Renal cortex interstitium (tissue), 11 donors: ENCODE results near the gene PAX2. TPM values are rescaled to one million over a fixed set of nuclear protein-coding genes. Genes with fewer than 3 reads are reported as not detected.

Experiments used
- DNase-seq, 11 donors: peaks; one replicate each; pipeline ENCODE4 v3.0.0-alpha.2; 2013; ENCODE audit warnings: low read depth in 9 of 11, low spot score in 4 of 11; ENCODE audit errors: extremely low read depth in 1 of 11
- polyA plus RNA-seq, 3 donors: library from polyadenylated mRNA; unstranded; fragments of 120-200 nt; gene quantifications; one replicate each; pipeline ENCODE4 v1.2.1, GENCODE V29; 2013; ENCODE audit not compliant: insufficient read length in 3 of 3

Gene PAX2
- polyA plus RNA-seq, 3 donors: 174 to 255 (median 188) TPM

DNA sequence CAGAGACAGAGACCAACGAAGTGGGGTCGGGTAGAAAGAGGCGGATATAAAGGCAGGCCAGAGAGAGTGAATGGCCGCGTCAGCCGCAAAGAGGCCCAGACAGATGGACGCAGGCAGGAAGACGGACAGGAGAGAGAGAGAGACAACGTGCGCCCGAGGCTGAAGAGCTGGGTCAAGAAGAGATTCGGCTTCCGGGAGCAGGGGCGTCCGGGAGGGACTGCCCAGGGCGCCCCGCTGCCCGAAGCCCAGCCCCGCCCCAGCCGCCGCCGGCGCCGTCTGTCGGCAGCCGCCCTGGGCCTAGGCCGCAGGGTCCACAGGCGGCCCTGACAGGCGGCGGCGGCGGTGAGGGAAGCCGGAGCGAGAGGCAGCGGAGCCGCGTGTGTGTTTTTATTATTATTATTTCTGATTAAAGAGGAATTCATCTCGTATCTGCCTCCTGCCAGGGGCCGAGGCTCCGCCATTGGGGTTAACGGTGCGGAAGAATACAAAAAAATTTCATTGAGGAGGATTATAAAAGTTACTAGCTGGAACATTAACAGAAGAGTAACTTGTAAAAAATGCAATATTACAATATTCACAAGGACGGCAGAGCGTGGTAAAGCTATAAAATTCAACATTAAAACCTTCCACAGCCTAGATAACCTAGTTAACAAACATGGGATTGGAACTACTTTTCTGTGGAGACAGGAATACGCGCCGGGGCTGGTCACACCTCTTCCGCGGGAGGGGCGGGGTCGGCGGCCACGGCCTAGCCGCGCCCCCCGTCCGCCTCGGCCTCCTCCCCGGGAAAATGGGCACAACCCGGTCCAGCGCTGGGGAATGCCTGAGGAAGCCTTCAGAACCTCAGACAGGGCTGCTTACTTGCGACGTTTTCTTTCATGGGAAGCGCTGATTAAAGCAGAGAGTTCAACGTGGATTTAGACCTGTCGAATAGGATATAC is 29.7 kb upstream of the PAX2 start:
- DNase-seq: no peak

DNA sequence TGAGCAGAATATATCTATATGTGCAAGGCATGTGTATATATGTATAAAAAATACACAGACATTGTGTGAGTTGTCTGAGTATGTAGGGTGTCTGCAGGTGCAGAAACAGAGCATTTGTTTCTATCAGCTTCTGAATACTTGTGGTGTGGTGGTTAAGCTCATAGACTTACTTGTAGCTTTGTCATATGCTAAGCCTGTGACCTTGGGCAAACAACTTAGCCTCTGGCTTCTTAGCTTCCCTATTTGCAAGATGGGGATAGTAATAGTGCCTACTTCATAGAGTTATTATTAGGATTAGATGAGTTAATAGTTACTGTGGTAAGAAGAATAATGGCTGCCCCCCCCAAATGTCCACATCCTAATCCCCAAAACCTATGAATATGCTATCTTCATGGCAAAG is 28.2 kb upstream of the PAX2 start:
- no peak for DNase-seq

DNA sequence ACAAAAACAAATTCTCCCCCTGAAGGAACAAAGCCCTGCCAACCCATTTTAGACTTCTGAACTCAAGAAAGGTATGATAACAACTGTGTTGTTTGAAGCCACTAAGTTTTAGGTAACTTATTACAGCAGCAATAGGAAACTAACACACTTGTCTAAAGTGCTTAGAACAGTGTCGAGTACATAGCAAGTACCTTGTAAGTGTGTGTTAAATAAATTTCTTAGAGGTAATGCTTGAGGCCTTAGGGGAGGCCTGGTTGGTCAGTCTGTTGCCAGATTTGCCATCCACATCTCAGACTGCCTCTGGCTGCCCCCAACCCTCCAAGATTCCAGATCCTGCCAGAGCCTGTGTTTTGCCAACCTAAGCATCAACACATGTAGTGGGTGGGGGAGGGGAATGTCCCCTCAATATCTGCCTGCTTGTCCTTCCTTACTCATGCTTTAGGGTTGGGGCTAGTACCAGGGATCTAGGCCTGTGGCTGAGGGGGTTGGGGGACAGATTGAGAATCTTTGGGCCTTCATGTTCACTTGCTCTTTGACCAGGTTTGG is 27.1 kb upstream of the PAX2 start:
- DNase-seq: no peak

DNA sequence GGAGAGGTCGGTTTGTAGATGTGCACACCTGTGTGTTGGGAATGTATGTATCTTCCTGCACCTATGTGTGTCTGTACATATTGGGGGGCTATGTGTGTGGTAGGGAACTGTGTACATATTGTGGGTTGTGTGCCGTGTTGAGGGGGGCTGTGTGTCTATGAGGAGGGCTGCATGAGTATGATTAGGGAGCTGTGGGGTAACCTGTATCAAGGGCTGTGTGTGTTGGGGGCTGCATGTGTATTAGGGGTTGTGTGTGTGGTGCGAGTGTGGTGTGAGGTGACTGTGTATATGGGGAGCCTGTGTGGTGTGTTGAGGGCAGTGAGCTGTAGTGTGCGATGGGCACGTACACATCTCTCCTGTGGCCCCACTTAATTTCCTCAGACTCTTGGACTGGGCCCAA is 22.2 kb upstream of the PAX2 start:
- no peak for DNase-seq

GRCh38 chr10:100723770-100724530 is 21.4 kb upstream of the PAX2 start:
- no peak for DNase-seq

GRCh38 chr10:100724531-100725027 is 20.8 kb upstream of the PAX2 start:
- no peak for DNase-seq

DNA sequence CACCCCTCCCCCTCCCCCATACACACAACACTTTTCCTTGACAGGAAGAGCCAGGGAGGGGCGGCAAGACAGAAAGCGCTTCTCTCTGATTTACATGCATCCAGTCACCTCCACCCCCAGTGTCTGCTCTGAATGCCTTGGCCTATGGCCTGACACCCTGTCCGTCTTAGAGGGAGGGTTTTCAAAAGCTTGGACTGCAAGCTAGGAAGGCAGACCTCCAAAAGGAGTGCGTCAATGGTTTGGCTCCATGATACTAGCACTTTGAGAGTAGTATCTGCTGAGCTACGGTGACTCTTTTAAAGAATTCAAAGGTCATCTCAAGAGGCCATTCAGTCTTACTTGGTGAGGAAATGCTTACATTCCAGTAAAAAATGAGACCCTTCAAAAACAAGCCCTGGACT is 20.3 kb upstream of the PAX2 start:
- DNase-seq: no peak

DNA sequence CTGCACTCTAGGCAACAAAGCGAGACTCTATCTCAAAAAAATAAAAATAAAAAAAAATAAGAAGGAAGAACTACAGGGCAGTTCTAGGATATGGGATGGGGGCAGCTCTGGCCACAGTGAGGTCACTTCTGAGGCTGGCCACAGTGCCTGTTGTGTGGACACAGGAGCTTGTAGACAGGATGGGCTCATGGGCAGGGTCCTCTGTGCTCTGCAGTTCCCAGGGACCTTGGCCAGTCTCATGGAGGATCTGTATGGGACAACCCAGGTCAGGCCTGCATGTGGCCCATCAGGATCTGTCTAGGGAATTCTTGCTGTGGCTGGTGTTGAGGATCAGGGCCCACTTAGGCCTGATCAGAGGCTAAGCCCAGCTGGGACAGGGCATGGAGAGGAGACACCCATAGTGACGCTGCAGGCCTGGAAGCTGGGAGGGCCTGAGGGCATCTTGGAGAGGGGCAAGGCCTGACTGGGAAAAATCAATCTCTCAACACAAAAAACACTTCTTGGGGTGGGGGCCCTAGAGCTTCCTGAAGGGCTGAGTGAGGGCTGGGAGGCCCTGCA is 19.4 kb upstream of the PAX2 start:
- no peak for DNase-seq

DNA sequence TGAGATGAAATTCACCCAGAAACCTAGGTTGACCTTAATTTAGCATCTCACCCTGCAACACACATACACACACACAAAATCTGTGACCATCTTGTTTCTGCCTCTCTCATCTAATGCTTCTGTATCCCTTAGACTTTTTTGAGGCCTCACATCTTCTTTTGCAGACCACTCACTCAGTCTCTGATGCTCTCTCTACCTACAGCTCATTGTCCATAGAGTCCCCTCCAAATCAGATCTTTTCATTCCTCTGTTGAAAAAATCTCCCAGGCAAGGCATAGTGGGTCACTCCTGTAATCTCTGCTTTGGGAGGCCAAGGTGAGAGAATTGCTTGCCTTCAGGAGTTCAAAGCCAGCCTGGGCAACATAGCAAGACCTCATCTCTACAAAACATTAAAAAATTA is 17.6 kb upstream of the PAX2 start:
- no peak for DNase-seq

DNA sequence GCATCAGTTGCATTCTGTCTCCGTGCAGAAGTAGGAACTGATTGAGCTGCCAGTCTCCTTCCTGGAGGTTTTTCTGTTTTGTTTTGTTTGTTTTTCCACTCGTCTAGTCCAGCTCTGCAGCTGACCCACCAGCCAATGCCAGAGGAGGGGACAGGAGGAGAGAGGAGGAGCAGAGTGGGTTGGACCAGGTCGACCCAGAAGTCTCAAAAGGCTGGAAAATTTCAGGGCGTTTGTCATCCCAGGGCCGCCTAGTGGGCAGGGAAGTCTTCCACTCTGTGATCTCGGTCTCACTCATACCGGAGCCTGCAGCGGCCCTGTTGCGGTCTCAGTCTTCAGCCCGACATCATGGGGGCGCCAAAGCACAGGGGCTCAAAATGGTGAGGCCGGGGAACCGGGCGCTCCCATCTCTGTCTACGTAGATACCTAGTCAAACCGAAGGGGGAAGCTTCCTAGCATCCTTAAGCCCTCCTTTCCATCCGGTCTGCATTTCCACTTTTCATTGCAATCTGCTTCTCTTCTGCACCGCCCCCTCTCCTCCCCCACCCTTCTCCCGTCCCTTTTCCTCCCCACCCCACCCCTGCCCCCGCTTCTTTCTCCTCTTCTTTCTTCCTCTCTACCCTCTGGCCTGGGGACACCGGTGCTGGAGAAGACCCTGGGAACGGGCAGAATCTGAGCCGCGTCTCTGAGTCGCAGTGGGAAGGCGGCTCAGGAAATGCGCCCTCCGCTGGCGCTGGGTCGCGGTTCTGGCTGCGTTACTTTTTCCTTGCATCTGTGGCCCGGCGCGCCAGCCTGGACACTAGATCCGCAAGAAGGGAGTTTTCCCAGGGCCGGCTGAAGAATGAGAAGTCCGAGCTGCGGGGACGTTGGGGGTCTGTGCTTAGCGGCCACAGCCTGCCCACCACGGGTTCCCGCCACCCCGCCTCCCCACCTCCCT is 16.2 kb upstream of the PAX2 start:
- DNase-seq: no peak

- no peak for DNase-seq
Measured at GRCh38 chr10:100729862-100730724, 15.3 kb upstream of the PAX2 start.

DNA sequence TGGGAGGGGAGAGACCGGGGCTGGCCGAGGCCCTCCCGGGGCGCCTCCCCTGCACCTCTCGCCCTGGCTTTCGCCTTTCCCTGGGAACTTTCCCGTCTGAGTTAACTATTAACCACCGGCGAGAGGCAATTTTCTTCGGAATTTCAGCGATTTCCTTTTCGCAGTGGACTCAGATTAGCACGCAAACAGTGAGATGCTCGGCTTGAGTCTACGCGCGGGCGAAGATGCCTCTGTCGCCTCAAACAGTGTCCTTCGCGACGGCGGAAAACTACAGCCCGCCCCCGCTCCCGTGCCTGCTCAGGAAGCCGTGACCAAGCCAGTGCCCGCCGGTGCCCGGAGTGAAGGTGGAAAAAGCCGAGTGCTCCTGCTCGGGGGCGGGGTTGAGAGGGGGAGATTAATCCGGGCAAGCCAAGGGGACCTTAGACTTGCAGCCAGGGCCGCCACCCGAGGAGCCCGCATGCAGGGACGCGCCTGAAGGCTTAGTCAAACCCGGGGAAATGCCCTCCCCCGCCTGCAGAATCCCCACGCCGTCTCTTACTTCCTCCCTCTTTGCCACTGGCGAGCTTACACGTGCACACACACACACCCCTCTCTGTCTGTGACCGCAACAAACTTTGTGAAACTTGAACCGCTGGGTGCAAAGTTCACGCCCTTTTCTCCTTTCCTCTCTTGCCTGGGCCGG is 14.5 kb upstream of the PAX2 start:
- peak in 2 of 11 donors; percentile 75 to 85 for DNase-seq

DNA sequence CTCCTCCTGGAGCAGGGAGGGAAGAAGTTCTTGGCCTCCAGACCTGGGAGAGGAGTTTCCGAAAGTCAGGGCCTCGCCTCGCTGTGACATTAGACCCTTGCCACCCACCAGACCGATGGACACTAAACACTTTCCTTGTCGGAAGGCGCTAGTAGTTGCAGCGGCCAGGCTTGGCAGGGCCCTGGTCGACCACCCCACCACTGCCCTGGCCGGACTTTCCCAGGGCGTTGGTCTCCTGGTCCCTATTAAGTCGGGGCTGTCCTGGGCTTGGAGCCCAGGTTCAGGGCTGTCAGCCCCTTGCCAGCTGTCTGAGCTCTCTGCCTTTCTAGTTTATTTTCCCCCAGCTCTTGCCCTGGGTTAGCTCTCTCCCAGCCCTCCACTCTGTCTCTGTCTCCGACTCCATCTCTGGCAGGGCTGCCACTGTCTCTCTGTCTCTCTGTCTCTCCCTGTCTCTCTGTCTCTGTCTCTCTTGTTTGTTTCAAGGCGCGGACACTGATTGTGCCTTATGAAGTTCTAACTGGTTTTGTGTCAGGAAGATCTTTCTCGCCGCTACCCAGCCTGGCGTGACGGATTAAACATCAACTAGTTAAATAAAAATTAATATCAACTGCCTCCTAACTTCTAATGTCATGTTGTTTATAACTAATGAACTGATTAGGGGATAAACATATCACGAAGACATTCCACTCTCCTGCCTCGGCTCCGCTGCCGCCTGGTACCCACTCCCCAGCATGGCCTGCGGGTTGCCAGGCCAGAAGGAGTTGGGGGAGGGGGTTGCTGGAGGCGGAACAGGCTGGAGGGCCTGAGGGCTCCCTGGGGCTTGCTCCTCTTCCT is 13.8 kb upstream of the PAX2 start:
- DNase-seq: no peak

DNA sequence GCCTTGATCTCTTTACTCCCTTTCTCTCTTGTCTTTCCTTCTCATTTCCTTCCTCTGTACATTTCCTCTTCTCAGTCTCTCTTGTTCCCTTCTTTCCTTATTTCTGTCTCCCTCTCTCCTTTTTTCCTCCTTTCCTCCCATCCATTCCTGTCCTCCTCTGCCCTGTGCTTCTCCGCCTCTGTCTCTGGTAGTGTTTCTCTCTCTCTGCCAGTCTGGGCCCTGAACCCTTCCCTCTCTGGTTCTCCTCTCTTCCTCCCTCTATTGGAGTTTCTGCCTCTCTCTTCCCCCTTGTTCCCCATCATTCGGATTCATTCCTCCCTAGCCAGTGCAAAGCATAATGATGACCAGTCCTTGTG is 13.2 kb upstream of the PAX2 start:
- no peak for DNase-seq

- no peak for DNase-seq
Measured at GRCh38 chr10:100733329-100733728, 12.1 kb upstream of the PAX2 start.
